ENCODE measurements around the gene PTGDR2.

Gene PTGDR2

GRCh38 chr11:60834742-60835533 lies 20.8 kb downstream of the PTGDR2 start:
- TF ChIP-seq, protein P1, sequence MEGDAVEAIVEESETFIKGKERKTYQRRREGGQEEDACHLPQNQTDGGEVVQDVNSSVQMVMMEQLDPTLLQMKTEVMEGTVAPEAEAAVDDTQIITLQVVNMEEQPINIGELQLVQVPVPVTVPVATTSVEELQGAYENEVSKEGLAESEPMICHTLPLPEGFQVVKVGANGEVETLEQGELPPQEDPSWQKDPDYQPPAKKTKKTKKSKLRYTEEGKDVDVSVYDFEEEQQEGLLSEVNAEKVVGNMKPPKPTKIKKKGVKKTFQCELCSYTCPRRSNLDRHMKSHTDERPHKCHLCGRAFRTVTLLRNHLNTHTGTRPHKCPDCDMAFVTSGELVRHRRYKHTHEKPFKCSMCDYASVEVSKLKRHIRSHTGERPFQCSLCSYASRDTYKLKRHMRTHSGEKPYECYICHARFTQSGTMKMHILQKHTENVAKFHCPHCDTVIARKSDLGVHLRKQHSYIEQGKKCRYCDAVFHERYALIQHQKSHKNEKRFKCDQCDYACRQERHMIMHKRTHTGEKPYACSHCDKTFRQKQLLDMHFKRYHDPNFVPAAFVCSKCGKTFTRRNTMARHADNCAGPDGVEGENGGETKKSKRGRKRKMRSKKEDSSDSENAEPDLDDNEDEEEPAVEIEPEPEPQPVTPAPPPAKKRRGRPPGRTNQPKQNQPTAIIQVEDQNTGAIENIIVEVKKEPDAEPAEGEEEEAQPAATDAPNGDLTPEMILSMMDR (IDR thresholded peaks at IDR 0.05; ENCODE audit: insufficient read depth, low read length, poor library complexity, severe bottlenecking): no peak
- Histone ChIP-seq H3K36me3 (ENCODE audit: control insufficient read depth, insufficient read depth, low read length) (no peaks in the 10 kb centered on the region), H3K27me3 (replicated peaks; ENCODE audit: control insufficient read depth, insufficient read depth, low read length) (no peaks in the 10 kb centered on the region), H3K4me3 (replicated peaks; ENCODE audit: low read depth, low read length) (no peak overlapping the region)
- no peak for DNase-seq (ENCODE audit: extremely low read depth, insufficient read length)

- DNase-seq (ENCODE audit: extremely low read depth, insufficient read length): no peak
- no peaks in the 10 kb centered on the region for H3K36me3 ChIP-seq (ENCODE audit: control insufficient read depth, insufficient read depth, low read length)
- TF ChIP-seq, protein P1 (IDR thresholded peaks at IDR 0.05; ENCODE audit: insufficient read depth, low read length, poor library complexity, severe bottlenecking): no peak
- H3K27me3 ChIP-seq (replicated peaks; ENCODE audit: control insufficient read depth, insufficient read depth, low read length): no peaks in the 10 kb centered on the region
- no peak overlapping the region for H3K4me3 ChIP-seq (replicated peaks; ENCODE audit: low read depth, low read length)
Observed at GRCh38 chr11:60831501-60832079, 24.2 kb downstream of the PTGDR2 start.

DNA sequence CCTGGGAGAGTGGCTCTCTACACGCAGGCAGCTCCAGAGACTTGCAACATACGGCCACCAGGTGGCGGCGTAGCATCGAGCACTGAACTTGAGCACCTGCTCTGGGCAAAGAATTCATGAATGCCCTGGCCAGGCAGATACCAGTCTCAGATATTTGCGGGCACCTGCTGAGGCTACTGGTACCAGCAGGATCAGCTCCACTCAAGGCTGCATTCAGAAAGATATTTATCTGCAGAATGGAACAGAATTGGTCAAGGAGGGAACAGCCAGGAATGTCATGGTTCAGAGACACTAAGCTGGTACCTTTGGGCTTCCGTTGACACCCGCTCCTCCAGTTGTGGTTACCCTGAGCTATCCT lies 24.6 kb downstream of the PTGDR2 start:
- DNase-seq (ENCODE audit: extremely low read depth, insufficient read length): peak; percentile 39
- no peaks in the 10 kb centered on the region for H3K36me3 ChIP-seq (ENCODE audit: control insufficient read depth, insufficient read depth, low read length)

GRCh38 chr11:60830478-60831142 lies 25.1 kb downstream of the PTGDR2 start:
- TF ChIP-seq, protein P1 (IDR thresholded peaks at IDR 0.05; ENCODE audit: insufficient read depth, low read length, poor library complexity, severe bottlenecking): no peak
- no peak overlapping the region for H3K4me3 ChIP-seq (replicated peaks; ENCODE audit: low read depth, low read length)

More for the DNA sequence above, 24.6 kb downstream of the PTGDR2 start:
- no peak overlapping the region for H3K4me3 ChIP-seq (replicated peaks; ENCODE audit: low read depth, low read length)
- no peaks in the 10 kb centered on the region for H3K27me3 ChIP-seq (replicated peaks; ENCODE audit: control insufficient read depth, insufficient read depth, low read length)
- TF ChIP-seq, protein P1 (IDR thresholded peaks at IDR 0.05; ENCODE audit: insufficient read depth, low read length, poor library complexity, severe bottlenecking): peak; percentile 88

DNA sequence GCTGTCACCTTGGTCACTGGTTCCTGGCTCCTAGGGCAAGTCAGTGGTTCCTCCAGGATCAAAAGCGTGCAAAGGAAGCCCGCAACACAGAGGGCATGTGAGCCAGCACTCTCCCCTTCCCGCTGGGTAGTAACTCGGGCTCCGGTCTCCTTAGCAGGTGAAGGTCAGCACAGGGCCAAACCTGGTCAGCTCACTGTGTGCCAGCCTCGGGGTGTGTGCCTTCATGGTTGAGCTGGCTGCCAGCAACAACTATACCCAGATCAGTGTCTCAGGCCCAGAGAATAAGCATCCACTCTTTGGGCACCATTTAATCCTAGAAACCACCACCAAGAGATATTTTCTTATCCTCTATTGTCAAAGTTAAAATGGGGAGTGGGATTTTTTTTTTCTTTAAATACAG lies 30.0 kb downstream of the PTGDR2 start:
- TF ChIP-seq, protein P1 (IDR thresholded peaks at IDR 0.05; ENCODE audit: insufficient read depth, low read length, poor library complexity, severe bottlenecking): no peak
- H3K4me3 ChIP-seq (replicated peaks; ENCODE audit: low read depth, low read length): no peak overlapping the region
- no peaks in the 10 kb centered on the region for H3K36me3 ChIP-seq (ENCODE audit: control insufficient read depth, insufficient read depth, low read length)
- no peak for DNase-seq (ENCODE audit: extremely low read depth, insufficient read length)
- H3K27me3 ChIP-seq (replicated peaks; ENCODE audit: control insufficient read depth, insufficient read depth, low read length): no peaks in the 10 kb centered on the region

More at GRCh38 chr11:60830478-60831142, 25.1 kb downstream of the PTGDR2 start:
- Histone ChIP-seq H3K27me3 (replicated peaks; ENCODE audit: control insufficient read depth, insufficient read depth, low read length) (no peaks in the 10 kb centered on the region), H3K36me3 (ENCODE audit: control insufficient read depth, insufficient read depth, low read length) (no peaks in the 10 kb centered on the region)
- DNase-seq (ENCODE audit: extremely low read depth, insufficient read length): no peak

Measured in GM06990 (cell line).